GM23338 (cell line): ENCODE data around the gene SOX11. TPM values are rescaled to one million over a fixed set of nuclear protein-coding genes. Genes with fewer than 3 reads are reported as not detected.

Source experiments
- NANOG ChIP-seq: IDR thresholded peaks from 2 replicates; pipeline ENCODE4 v1.6.1; 2016; ENCODE audit warnings: antibody characterized with exemption, borderline replicate concordance
- ZNF114 ChIP-seq: fragments of 250-450 bp; sonication (Bioruptor Pico); IDR thresholded peaks from 2 replicates; pipeline ENCODE4 v1.5.0; 2020; ENCODE audit warnings: mild to moderate bottlenecking, moderate library complexity
- polyA plus RNA-seq: library from polyadenylated mRNA; unstranded; fragments of >200 nt; fragmentation: Nextera tagmentation; extraction: Ambion mirVana; gene quantifications from 2 replicates; pipeline ENCODE4 v1.2.1, GENCODE V29; 2016
- total RNA-seq: library from RNA; depleted of rRNA; stranded (reverse); fragments of >200 nt; shearing (Covaris generic); gene quantifications from 2 replicates; pipeline ENCODE4 v1.2.3, GENCODE V29; 2014
- TF ChIP-seq, protein P1 (sequence below): fragments of 250-450 bp; sonication (Bioruptor Pico); IDR thresholded peaks from 2 replicates; pipeline ENCODE4 v1.5.0; 2020; ENCODE audit warnings: mild to moderate bottlenecking, moderate library complexity
- TF ChIP-seq, protein P2 (sequence below), 2 experiments: fragments of 200-600 bp in 1 of 2; sonication (generic) in 1 of 2; conservative IDR thresholded peaks; 2 replicates each; pipeline versions ENCODE4 v1.5.1 to v1.6.1; 2016 to 2017; ENCODE audit warnings: antibody characterized with exemption in 2 of 2, low read depth in 2 of 2, mild to moderate bottlenecking in 2 of 2, moderate library complexity in 1 of 2
- TF ChIP-seq, protein P3 (sequence below): IDR thresholded peaks from one replicate; pipeline ENCODE4 v1.6.1; 2018; ENCODE audit warnings: antibody characterized with exemption; ENCODE audit not compliant: unreplicated experiment

The SOX11 gene
- total and polyA plus RNA-seq, 2 experiments from 2014 or later = 26.5 to 33.2 TPM

DNA sequence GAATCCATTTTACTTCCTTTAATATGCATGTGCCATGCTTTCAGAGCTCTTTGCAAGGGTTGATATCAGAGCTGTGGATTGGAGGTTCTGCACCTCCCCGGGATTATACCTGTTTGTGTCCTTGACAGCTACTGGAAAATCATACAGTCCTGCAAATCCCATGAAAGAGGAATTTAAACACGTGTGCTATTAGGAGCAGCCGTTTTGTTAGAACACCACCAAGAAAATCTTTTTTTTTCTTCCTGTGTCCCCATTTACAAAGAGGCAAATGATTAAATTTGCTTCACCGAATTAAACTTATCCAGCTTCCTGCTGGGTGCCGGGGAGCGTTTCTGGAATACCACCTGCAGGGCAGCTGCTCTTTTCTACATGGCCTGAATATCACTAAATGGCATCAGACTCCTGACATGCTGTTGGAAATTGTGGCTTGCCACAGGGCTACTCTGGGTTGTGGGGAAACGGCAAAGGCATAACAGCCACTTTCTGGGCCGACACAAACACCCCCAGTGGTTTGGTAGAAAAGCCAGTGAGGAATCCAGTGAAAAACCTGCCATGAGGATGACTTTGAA lies 23.4 kb upstream of the SOX11 start (continued):
- TF ChIP-seq, protein P1, sequence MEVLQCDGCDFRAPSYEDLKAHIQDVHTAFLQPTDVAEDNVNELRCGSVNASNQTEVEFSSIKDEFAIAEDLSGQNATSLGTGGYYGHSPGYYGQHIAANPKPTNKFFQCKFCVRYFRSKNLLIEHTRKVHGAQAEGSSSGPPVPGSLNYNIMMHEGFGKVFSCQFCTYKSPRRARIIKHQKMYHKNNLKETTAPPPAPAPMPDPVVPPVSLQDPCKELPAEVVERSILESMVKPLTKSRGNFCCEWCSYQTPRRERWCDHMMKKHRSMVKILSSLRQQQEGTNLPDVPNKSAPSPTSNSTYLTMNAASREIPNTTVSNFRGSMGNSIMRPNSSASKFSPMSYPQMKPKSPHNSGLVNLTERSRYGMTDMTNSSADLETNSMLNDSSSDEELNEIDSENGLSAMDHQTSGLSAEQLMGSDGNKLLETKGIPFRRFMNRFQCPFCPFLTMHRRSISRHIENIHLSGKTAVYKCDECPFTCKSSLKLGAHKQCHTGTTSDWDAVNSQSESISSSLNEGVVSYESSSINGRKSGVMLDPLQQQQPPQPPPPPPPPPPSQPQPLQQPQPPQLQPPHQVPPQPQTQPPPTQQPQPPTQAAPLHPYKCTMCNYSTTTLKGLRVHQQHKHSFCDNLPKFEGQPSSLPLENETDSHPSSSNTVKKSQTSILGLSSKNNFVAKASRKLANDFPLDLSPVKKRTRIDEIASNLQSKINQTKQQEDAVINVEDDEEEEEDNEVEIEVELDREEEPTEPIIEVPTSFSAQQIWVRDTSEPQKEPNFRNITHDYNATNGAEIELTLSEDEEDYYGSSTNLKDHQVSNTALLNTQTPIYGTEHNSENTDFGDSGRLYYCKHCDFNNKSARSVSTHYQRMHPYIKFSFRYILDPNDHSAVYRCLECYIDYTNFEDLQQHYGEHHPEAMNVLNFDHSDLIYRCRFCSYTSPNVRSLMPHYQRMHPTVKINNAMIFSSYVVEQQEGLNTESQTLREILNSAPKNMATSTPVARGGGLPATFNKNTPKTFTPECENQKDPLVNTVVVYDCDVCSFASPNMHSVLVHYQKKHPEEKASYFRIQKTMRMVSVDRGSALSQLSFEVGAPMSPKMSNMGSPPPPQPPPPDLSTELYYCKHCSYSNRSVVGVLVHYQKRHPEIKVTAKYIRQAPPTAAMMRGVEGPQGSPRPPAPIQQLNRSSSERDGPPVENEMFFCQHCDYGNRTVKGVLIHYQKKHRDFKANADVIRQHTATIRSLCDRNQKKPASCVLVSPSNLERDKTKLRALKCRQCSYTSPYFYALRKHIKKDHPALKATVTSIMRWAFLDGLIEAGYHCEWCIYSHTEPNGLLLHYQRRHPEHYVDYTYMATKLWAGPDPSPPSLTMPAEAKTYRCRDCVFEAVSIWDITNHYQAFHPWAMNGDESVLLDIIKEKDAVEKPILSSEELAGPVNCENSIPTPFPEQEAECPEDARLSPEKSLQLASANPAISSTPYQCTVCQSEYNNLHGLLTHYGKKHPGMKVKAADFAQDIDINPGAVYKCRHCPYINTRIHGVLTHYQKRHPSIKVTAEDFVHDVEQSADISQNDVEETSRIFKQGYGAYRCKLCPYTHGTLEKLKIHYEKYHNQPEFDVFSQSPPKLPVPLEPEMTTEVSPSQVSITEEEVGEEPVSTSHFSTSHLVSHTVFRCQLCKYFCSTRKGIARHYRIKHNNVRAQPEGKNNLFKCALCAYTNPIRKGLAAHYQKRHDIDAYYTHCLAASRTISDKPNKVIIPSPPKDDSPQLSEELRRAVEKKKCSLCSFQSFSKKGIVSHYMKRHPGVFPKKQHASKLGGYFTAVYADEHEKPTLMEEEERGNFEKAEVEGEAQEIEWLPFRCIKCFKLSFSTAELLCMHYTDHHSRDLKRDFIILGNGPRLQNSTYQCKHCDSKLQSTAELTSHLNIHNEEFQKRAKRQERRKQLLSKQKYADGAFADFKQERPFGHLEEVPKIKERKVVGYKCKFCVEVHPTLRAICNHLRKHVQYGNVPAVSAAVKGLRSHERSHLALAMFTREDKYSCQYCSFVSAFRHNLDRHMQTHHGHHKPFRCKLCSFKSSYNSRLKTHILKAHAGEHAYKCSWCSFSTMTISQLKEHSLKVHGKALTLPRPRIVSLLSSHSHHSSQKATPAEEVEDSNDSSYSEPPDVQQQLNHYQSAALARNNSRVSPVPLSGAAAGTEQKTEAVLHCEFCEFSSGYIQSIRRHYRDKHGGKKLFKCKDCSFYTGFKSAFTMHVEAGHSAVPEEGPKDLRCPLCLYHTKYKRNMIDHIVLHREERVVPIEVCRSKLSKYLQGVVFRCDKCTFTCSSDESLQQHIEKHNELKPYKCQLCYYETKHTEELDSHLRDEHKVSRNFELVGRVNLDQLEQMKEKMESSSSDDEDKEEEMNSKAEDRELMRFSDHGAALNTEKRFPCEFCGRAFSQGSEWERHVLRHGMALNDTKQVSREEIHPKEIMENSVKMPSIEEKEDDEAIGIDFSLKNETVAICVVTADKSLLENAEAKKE (CRISPR knock-in tag) = no peak
- TF ChIP-seq, protein P2, sequence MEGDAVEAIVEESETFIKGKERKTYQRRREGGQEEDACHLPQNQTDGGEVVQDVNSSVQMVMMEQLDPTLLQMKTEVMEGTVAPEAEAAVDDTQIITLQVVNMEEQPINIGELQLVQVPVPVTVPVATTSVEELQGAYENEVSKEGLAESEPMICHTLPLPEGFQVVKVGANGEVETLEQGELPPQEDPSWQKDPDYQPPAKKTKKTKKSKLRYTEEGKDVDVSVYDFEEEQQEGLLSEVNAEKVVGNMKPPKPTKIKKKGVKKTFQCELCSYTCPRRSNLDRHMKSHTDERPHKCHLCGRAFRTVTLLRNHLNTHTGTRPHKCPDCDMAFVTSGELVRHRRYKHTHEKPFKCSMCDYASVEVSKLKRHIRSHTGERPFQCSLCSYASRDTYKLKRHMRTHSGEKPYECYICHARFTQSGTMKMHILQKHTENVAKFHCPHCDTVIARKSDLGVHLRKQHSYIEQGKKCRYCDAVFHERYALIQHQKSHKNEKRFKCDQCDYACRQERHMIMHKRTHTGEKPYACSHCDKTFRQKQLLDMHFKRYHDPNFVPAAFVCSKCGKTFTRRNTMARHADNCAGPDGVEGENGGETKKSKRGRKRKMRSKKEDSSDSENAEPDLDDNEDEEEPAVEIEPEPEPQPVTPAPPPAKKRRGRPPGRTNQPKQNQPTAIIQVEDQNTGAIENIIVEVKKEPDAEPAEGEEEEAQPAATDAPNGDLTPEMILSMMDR (conservative IDR thresholded peaks at IDR 0.05; ENCODE audit: low read depth in 2 of 2) = no peak
- TF ChIP-seq ZNF114 (CRISPR knock-in tag) (no peak), NANOG (no peak)
- TF ChIP-seq, protein P3, sequence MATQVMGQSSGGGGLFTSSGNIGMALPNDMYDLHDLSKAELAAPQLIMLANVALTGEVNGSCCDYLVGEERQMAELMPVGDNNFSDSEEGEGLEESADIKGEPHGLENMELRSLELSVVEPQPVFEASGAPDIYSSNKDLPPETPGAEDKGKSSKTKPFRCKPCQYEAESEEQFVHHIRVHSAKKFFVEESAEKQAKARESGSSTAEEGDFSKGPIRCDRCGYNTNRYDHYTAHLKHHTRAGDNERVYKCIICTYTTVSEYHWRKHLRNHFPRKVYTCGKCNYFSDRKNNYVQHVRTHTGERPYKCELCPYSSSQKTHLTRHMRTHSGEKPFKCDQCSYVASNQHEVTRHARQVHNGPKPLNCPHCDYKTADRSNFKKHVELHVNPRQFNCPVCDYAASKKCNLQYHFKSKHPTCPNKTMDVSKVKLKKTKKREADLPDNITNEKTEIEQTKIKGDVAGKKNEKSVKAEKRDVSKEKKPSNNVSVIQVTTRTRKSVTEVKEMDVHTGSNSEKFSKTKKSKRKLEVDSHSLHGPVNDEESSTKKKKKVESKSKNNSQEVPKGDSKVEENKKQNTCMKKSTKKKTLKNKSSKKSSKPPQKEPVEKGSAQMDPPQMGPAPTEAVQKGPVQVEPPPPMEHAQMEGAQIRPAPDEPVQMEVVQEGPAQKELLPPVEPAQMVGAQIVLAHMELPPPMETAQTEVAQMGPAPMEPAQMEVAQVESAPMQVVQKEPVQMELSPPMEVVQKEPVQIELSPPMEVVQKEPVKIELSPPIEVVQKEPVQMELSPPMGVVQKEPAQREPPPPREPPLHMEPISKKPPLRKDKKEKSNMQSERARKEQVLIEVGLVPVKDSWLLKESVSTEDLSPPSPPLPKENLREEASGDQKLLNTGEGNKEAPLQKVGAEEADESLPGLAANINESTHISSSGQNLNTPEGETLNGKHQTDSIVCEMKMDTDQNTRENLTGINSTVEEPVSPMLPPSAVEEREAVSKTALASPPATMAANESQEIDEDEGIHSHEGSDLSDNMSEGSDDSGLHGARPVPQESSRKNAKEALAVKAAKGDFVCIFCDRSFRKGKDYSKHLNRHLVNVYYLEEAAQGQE = no peak
